HFFc6 (cell line): Measurements from ENCODE around the gene ITGAV. TPM values are rescaled to one million over a fixed set of nuclear protein-coding genes. Genes with fewer than 3 reads are reported as not detected.

Source experiments
- DNase-seq: peaks from one replicate; pipeline ENCODE4 v3.0.0-alpha.2; 2018
- H3K27ac Mint-ChIP-seq: 2 replicates; pipeline ENCODE4 v1.8.0; 2020; ENCODE audit warnings: mild to moderate bottlenecking, mixed read lengths
- H3K27me3 Mint-ChIP-seq: 2 replicates; pipeline ENCODE4 v1.8.0; 2021; ENCODE audit warnings: mild to moderate bottlenecking, moderate library complexity, mixed read lengths; ENCODE audit not compliant: insufficient read depth
- H3K36me3 Mint-ChIP-seq: 2 replicates; pipeline ENCODE4 v1.8.0; 2021; ENCODE audit warnings: low read depth, mixed read lengths
- H3K4me1 Mint-ChIP-seq: 2 replicates; pipeline ENCODE4 v1.8.0; 2020; ENCODE audit warnings: low read depth, mixed read lengths
- H3K4me3 Mint-ChIP-seq: 2 replicates; pipeline ENCODE4 v1.8.0; 2020; ENCODE audit warnings: mild to moderate bottlenecking, moderate library complexity, mixed read lengths
- H3K9me3 Mint-ChIP-seq: 2 replicates; pipeline ENCODE4 v1.8.0; 2020; ENCODE audit warnings: mild to moderate bottlenecking, mixed read lengths
- CTCF ChIP-seq: fragments of 200-600 bp; sonication (generic); IDR thresholded peaks from 2 replicates; pipeline ENCODE4 v1.5.0; 2021; ENCODE audit warnings: antibody characterized with exemption, mild to moderate bottlenecking
- total RNA-seq, 6 experiments: library from RNA; stranded (reverse); fragmentation: NEBNext Ultra II Directional; extraction: Animal tissue kit (Norgen Biotek cat#: 25700); gene quantifications; 2 replicates in 1 of 6; 3 replicates in 5 of 6; pipeline ENCODE4 v1.2.3, GENCODE V29; 2021

The ITGAV gene
- total RNA-seq, 6 experiments from 2014 or later: 66.9 to 88.1 (median 80.7) TPM

- peaks cover 54% of the 10 kb centered on the region for H3K4me1 Mint-ChIP-seq
- peak overlapping the region; percentile 66 for H3K4me3 Mint-ChIP-seq
- no peaks in the 10 kb centered on the region for H3K9me3 Mint-ChIP-seq
- no peak for DNase-seq
- TF ChIP-seq CTCF: no peak
- H3K27ac Mint-ChIP-seq: no peak overlapping the region; the same call in 1 of the 2 replicates
- peaks cover 2% of the 10 kb centered on the region; the same call in 1 of the 2 replicates for H3K27me3 Mint-ChIP-seq
- peaks cover 7% of the 10 kb centered on the region; the same call in 1 of the 2 replicates for H3K36me3 Mint-ChIP-seq
Observed at GRCh38 chr2:186696290-186696689, 106.4 kb downstream of the ITGAV start.

DNA sequence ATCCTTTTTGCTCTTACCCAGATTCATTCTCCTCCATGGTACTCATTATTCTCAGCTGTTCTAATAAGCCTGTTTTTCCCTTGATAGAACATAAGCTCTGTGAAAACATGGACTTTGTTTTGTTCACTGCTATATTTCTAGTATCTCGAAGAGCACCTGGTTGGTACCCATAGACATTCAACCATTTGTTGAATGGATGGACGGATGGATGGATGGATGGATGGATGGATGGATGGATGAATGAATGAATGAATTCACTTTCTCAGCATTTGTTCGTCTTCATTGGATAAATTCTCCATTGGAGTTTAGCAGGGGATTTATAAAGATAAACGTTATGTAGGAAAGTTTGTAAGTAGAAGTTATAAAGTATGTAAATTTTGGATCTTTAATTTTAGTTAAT lies 106.9 kb downstream of the ITGAV start:
- H3K27ac Mint-ChIP-seq: no peak overlapping the region
- peaks cover 51% of the 10 kb centered on the region for H3K4me1 Mint-ChIP-seq
- H3K36me3 Mint-ChIP-seq: peaks cover 7% of the 10 kb centered on the region; the same call in 1 of the 2 replicates
- DNase-seq: no peak
- no peak for TF ChIP-seq CTCF
- H3K27me3 Mint-ChIP-seq: peaks cover 2% of the 10 kb centered on the region; the same call in 1 of the 2 replicates
- H3K9me3 Mint-ChIP-seq: no peaks in the 10 kb centered on the region
- H3K4me3 Mint-ChIP-seq: peak overlapping the region; percentile 66

DNA sequence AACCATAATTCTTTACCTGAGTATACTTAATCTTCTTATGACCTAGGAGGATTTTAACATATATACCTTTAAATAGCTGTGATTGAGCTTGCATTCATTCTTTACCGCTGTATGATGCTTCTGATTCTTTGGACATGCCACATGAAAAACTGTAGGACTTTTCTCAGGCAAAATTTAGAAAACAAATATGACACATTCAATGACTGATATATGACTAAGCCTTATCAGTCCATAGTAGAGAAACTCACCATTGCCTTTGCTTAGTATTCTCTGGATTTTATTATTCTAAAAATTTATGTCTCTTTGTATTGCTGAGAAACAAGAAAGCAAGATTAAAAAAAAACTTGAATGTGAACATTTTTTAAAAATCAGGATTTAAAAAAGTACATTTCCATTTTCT lies 107.7 kb downstream of the ITGAV start:
- no peak for DNase-seq
- Mint-ChIP-seq H3K36me3 (peaks cover 7% of the 10 kb centered on the region; the same call in 1 of the 2 replicates), H3K9me3 (no peaks in the 10 kb centered on the region), H3K4me1 (peaks cover 51% of the 10 kb centered on the region), H3K27me3 (peaks cover 2% of the 10 kb centered on the region; the same call in 1 of the 2 replicates), H3K4me3 (peak overlapping the region; percentile 10), H3K27ac (peak overlapping the region; percentile 25; the same call in 1 of the 2 replicates)
- TF ChIP-seq CTCF: no peak

GRCh38 chr2:186699742-186700141 lies 109.9 kb downstream of the ITGAV start:
- H3K4me3 Mint-ChIP-seq: no peak overlapping the region
- TF ChIP-seq CTCF: no peak
- H3K36me3 Mint-ChIP-seq: peaks cover 7% of the 10 kb centered on the region; the same call in 1 of the 2 replicates
- no peak for DNase-seq
- H3K27me3 Mint-ChIP-seq: no peaks in the 10 kb centered on the region; the same call in 1 of the 2 replicates
- H3K4me1 Mint-ChIP-seq: peaks cover 46% of the 10 kb centered on the region
- H3K27ac Mint-ChIP-seq: no peak overlapping the region
- H3K9me3 Mint-ChIP-seq: no peaks in the 10 kb centered on the region

- DNase-seq: no peak
- H3K9me3 Mint-ChIP-seq: no peaks in the 10 kb centered on the region
- peaks cover 31% of the 10 kb centered on the region for H3K4me1 Mint-ChIP-seq
- no peak overlapping the region for H3K4me3 Mint-ChIP-seq
- no peak for TF ChIP-seq CTCF
- H3K27me3 Mint-ChIP-seq: no peaks in the 10 kb centered on the region; the same call in 1 of the 2 replicates
- H3K36me3 Mint-ChIP-seq: no peaks in the 10 kb centered on the region
- H3K27ac Mint-ChIP-seq: no peak overlapping the region
Observed at GRCh38 chr2:186702006-186702405, 112.2 kb downstream of the ITGAV start.
